Measurements from ENCODE around the gene HOXD8.

The HOXD8 gene

GRCh38 chr2:176155356-176156044 is 26.0 kb downstream of the HOXD8 start:
- TF ChIP-seq TAF1 (IDR thresholded peaks at IDR 0.05; ENCODE audit: borderline replicate concordance, insufficient read depth, low read length) (no peak), FOXP2 (optimal IDR thresholded peaks at IDR 0.05; ENCODE audit: borderline replicate concordance, extremely low read depth, extremely low read length, insufficient read depth) (no peak), SIN3A (IDR thresholded peaks at IDR 0.05; ENCODE audit: borderline replicate concordance, insufficient read depth, low read length) (no peak), REST (IDR thresholded peaks at IDR 0.05; ENCODE audit: insufficient read depth in 1 of 2, low read depth in 2 of 2, low read length in 2 of 2) (no peak), POLR2AphosphoS5 (IDR thresholded peaks at IDR 0.05; ENCODE audit: low read depth, low read length) (no peak)

GRCh38 chr2:176156301-176156806 is 26.8 kb downstream of the HOXD8 start:
- TF ChIP-seq FOXP2 (optimal IDR thresholded peaks at IDR 0.05; ENCODE audit: borderline replicate concordance, extremely low read depth, extremely low read length, insufficient read depth) (no peak), TAF1 (IDR thresholded peaks at IDR 0.05; ENCODE audit: borderline replicate concordance, insufficient read depth, low read length) (no peak), SIN3A (IDR thresholded peaks at IDR 0.05; ENCODE audit: borderline replicate concordance, insufficient read depth, low read length) (no peak), POLR2AphosphoS5 (IDR thresholded peaks at IDR 0.05; ENCODE audit: low read depth, low read length) (no peak), REST (IDR thresholded peaks at IDR 0.05; ENCODE audit: insufficient read depth in 1 of 2, low read depth in 2 of 2, low read length in 2 of 2) (no peak)

GRCh38 chr2:176156807-176157498 is 27.4 kb downstream of the HOXD8 start, which contains the start of gene HOXD3:
HOXD3 (plus strand) TSS chr2:176157307; CDS start chr2:176169115, 11,808 bp downstream.
- TF ChIP-seq TAF1 (IDR thresholded peaks at IDR 0.05; ENCODE audit: borderline replicate concordance, insufficient read depth, low read length) (no peak), FOXP2 (optimal IDR thresholded peaks at IDR 0.05; ENCODE audit: borderline replicate concordance, extremely low read depth, extremely low read length, insufficient read depth) (no peak), SIN3A (IDR thresholded peaks at IDR 0.05; ENCODE audit: borderline replicate concordance, insufficient read depth, low read length) (no peak), REST (IDR thresholded peaks at IDR 0.05; ENCODE audit: insufficient read depth in 1 of 2, low read depth in 2 of 2, low read length in 2 of 2) (no peak), POLR2AphosphoS5 (IDR thresholded peaks at IDR 0.05; ENCODE audit: low read depth, low read length) (no peak)

GRCh38 chr2:176157499-176158185 is 28.1 kb downstream of the HOXD8 start:
- TF ChIP-seq POLR2AphosphoS5 (IDR thresholded peaks at IDR 0.05; ENCODE audit: low read depth, low read length) (no peak), REST (IDR thresholded peaks at IDR 0.05; ENCODE audit: insufficient read depth in 1 of 2, low read depth in 2 of 2, low read length in 2 of 2) (no peak), FOXP2 (optimal IDR thresholded peaks at IDR 0.05; ENCODE audit: borderline replicate concordance, extremely low read depth, extremely low read length, insufficient read depth) (no peak), SIN3A (IDR thresholded peaks at IDR 0.05; ENCODE audit: borderline replicate concordance, insufficient read depth, low read length) (no peak), TAF1 (IDR thresholded peaks at IDR 0.05; ENCODE audit: borderline replicate concordance, insufficient read depth, low read length) (no peak)
